HK-2 (cell line): ENCODE results near the gene ACO1.
A peak's percentile ranks its signal among the peaks of the same experiment; 100 is the strongest.

Source experiments
- DNase-seq: peaks from one replicate; pipeline ENCODE4 v3.0.0-alpha.2; 2018; ENCODE audit not compliant: unreplicated experiment

ACO1 gene

DNA sequence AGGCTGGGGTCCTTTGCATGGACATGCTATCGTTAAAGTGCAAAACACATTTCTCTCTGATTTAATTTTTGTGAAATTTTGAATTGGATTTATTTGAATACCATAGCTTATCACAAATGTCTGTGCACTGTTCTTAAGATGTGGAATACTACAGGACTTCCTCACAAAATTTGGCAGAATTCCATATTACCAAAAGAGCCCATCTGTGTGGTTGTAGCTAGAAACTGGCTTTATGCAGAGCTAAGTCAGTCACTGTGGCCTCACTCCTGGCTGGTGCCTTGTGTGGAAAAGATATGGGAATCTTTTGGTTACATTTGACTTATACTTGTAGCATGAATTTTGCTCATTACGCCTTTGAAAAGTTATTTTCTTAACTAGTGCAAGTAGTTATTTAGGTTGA is 35.5 kb downstream of the ACO1 start:
- no peak for DNase-seq

DNA sequence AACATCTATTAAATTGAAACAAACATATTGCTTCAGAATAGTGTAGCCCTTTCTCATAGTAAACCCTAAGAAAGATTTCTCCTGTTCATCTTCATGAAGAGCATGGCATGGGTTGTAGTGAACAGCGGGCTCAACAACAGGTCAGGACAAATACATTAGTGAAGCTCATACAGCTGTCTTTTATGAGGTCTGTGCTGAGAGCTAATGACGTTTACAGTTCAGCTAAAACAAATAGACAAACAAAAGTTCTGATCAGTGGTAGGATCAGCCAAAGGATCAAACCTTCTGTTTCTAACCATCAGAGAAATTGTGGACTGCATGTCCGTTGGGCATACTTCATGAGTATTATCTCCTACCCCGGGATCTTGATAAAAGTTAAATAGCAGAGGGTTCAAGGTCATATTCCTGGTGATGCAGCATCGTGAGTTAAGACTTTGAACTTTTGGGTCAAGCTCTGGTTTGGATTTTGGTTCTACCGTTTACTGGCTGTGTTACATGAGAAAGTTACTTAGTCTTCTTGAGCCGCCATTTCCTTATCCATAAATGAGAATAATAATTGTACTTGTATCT is 37.9 kb downstream of the ACO1 start:
- no peak for DNase-seq

DNA sequence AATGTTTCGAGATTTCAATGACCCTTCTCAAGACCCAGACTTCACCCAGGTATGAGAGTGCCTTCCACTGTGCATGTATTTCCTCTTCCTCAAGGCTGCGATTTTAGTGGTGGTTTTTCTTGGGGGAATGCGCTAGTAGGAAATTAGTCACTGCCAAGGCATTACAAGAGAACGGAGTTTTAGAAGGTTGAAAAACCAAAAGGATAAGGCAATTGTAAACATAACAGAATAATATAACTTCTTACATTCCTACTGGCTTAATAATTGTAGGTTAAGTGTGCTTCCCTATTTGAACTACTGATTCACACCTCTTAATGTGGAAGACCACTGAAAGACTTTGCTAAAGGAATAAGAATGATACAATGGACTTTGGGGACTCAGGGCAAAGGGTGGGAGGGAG is 38.9 kb downstream of the ACO1 start:
- peak; percentile 20 for DNase-seq

DNA sequence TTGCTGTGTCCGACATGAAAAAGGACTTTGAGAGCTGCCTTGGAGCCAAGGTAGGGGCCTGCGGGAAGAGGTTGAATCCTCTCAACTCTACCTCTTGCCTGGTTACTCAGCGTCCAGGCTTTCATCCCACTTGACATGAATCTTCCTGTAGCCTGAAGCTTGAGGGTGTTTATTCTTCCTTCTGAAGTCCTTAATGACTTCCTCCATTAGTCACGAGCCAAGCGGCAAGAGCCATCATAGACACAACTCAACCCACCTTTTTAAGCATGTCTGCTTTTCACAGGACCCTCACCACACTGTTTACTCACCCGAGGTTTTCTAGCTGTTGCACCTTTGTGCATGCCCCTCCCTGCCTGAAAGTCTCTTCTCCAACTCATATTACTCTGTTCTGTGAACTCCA is 40.2 kb downstream of the ACO1 start:
- DNase-seq, result peak; percentile 47

DNA sequence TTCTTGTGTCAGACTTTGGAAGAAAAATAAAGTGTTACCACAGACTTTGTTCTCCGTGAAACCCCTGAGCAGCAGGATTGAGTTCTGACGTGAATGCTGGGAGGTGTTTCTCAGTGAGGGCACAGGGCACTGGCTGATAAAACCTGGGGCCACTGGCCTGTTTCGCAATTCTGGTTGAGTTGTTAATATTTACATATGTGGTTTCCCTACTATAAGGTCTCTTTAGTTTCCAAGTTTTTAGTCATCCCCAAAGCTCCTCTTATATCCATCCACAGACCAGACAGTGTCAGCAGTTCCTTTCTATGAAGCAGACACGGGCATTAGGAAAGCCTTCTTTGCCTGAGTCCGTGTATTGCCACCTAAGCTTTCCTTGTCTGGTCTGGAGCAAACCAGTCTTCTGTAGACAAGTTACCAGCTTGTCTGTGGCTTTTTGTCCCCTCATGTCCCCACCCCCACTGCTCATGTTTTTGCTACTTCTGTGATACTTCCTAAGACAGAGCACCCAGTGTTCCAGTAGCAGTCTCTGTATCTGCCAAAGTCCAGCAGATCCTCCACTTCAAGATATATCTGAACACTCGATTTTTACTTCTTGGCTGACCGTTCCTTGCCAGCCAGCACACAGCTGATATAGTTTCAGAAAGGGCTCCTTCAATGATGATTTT is 42.0 kb downstream of the ACO1 start:
- DNase-seq, result peak; percentile 63

DNA sequence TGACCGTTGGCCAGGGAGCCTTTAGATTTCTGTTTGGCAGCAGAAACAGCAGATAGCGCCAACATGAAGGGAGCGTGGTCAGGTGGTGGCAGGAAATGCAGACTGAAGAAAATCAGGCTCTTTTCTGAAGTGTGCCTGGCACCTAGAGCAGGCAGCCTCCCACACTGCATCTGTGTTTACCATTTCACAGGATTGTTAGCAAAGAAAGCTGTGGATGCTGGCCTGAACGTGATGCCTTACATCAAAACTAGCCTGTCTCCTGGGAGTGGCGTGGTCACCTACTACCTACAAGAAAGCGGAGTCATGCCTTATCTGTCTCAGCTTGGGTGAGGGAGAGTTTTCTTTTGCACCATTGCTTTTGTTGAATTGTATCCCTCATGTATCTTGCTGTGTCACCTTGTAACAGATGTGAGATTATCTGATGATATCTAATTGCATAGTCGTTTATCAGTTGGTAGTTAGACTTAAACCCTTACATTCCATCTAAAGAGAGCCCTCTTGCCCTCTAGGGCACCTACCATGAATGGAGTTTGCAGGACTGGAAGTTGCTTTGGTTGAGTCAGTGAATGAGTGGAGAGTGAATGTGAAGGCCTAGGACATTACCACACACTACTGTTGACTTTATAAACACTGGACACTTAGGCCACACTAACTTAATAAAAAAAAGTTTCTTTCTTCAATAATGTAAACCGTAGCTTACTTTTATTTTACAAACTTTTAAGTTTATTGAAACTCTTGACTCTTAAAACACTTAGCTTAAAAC is 42.8 kb downstream of the ACO1 start:
- DNase-seq, result peak; percentile 7

DNA sequence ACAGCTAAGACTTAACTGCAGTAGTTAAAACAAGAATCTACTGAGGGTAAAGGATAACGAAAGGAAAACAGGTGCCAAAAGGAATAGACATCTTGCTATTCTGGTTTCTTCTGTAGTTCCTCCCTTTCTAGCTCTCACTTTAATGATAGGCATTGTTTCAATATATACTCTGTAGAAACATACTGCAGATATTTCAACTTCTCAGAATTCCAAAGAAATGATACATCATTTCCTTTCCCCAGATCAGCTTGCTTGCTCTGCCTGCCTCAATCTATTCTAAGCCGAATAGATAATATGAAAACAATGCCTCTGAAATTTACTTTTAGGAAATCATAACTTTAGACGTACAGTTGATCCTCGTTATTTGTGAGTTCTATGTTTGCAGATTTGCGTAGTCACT is 46.3 kb downstream of the ACO1 start:
- no peak for DNase-seq

DNA sequence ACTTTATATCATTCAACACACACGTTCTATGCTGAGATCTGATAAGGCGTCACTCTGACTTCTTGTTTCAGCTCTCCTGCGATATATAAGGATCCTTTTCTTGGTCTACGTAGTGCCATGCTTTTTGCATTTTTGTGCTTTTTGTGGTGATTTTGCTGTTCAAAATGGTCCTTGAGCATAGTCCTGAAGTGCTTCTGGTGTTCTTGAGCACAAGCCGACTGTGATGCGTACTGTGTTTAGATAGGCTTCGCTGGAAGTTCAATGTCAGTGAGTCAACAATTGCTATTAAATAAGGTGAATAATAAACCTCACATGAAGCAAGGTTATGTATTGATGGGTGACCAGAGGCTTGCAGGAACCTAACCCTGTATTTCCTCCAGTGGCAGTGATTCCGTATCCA is 46.8 kb downstream of the ACO1 start:
- DNase-seq, result no peak

DNA sequence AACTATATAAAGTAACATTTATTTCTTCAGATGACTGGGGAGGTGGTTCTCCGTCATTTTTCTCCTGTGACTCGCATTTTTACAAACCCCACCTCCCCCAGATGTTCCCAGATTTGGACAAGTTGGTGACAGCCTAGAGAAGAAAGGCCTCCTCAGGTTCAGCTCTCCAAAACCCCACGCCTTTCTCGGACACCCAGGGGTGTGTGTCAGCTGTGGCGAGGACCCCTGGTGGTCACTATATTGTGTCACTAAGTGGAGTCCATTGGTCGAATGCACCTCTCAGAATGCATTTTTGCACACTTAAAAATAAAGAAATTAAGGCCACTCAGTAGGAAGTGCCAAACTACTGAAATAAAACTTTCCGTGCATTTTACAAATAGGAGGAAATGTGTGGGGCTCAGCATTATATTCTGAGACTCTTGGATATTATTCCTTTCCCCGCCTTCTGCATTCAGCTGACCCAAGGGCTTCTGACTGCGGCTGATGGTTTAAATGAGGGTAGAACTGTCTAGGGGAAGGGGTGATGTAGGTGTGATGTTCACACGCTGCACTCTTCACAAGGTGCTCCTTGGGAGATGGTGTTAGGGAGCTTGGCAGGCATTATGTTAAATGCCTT is 47.6 kb downstream of the ACO1 start:
- peak; percentile 13 for DNase-seq

DNA sequence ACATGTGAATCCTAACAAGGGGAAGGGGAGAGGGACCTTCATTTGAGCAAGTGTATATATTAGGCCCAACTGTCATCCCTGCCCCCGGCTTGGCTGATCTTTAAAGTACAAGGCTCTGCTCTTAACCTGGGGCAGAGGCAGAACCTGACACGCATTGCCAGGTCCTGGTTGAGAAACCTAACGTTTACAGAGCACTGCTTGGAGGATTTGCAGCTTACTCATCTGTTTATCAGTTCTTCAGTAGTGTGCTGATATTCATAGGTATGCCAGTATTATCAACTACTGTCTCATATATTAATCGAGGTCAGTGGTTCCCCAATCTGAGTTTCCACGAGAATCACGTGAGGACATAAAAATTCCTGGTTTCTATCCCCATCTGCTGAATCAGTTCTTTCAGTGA is 50.4 kb downstream of the ACO1 start:
- no peak for DNase-seq

DNA sequence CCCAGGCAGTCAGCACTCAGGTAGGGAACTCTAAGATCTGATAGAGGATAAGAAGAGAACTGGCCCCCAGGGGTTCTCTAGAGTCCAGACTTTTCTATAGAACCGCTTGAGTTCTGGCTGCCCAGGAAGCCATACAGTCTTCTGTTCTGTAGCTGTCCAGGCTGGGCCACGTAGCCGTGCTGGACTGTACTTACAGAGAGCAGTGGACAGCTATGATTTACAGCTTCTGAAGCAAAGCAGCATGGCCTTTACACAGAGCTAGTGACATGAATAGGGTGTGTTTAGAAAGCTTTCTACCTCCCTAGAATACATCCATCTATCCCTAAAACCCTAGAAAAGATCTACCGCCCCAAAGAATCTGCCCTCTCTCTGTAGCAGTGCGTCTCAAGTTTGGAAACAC is 57.2 kb downstream of the ACO1 start:
- DNase-seq, result no peak

DNA sequence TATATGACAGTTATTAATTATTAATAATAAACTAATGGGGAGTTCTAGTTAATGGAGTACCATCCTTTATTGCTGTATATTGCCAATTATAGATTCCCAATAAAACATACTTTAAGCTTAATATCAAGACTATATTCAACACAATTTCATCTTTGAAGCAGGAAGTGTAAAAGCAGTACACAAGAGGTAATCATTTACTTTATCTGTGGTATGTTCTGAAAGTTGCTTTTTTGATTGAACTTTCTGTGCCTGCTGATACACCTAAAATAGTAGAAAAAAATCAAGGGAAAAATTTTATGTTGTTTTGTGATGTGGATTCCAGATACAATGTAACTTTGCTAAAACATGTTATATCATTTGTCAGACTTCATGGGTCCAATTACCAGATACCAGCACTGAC is 58.0 kb downstream of the ACO1 start:
- DNase-seq, result no peak

DNA sequence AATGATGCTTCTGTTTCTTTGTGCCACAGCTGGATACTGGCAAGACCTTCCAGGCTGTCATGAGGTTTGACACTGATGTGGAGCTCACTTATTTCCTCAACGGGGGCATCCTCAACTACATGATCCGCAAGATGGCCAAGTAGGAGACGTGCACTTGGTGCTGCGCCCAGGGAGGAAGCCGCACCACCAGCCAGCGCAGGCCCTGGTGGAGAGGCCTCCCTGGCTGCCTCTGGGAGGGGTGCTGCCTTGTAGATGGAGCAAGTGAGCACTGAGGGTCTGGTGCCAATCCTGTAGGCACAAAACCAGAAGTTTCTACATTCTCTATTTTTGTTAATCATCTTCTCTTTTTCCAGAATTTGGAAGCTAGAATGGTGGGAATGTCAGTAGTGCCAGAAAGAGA is 65.5 kb downstream of the ACO1 start:
- no peak for DNase-seq

DNA sequence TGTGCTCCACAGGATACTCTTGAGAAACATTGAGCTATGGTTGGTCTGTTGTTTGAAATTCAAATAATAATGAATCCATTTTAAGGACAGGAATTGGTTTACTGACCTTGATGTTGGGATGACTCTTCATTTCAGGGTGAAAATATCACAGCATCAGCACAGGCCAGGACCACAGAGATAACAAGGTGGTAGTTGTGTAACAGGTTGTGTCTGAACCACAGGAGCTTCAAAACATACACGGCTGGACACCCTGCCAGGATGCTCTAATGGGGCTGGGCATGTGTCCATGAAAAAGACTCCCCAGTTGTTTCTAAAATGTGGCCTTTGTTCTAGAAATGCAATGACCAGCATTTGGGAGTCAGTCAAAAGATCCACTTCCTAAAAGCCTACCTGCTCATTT is 69.8 kb downstream of the ACO1 start:
- no peak for DNase-seq

DNA sequence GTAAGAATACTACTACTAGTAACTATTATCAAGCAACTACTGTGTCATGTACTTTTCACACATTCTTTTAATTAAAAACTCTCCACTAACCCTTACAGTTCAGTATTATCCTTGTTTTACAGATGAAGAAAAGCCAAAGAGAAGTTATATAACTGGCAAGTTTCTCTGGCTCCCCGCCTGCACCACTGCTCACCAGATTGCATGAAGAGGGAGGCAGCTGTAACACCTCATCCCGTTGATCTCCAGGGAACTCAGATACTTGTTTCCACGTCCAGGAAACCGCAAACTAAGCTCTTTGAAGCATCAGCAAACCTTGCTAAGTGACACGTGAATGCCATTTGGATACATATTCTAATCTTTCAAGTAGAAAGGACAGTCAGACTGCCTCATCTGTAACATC is 71.3 kb downstream of the ACO1 start:
- no peak for DNase-seq

DNA sequence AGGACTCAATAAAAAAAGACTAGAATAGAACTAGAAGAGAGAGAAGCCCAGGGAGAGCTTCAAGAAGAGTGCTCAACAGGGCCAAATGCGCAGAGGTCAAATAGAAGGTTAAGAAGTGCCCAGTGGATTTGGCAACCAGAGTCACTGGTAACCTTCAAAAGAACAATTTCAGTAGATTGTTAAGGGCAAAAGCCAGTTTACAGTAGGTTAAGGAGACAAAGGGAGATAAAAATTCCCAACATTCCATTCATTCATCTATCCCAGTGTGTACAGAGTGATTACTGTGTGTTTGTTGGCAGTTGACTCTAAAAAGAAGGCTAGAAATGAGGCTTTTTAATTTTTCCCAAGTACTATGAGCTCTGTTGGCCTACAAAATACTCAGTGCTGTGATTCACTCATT is 72.1 kb downstream of the ACO1 start:
- DNase-seq, result no peak

DNA sequence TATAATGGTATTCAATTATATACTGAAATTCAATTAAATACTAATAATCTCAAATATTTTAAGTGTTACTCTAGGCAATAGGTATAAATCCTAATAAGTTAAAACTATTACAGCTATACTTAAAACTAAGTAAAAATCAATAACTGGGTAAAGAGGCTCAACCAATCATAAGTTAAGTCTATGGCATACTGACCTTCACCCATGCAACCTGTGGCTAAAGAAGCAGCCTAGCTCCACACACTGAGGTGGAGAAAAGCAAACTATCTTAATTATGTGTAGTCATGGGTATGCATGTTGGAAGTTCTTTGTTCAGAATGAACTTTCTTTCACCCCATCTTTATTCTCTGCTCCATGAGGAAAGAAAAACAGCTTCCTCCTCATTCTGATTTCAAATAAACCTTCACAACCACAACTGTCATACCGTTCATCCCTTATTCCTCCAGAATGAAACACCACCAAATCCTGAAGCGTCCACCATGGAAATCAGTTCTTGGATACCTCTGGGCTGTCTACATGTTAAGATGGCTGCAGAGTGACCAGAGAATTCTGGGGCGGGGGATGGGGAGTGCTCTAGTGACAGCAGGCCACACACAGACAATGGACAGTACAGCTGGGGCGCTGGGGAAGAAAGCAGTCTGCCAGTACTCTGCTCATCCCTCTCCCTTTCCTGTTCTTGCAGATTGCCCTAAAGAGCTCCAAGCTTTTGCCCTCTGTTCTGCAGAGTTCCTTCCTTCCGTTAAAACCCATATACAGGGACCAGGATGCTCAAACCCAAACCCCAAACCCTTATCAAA is 79.3 kb downstream of the ACO1 start:
- DNase-seq, result no peak

DNA sequence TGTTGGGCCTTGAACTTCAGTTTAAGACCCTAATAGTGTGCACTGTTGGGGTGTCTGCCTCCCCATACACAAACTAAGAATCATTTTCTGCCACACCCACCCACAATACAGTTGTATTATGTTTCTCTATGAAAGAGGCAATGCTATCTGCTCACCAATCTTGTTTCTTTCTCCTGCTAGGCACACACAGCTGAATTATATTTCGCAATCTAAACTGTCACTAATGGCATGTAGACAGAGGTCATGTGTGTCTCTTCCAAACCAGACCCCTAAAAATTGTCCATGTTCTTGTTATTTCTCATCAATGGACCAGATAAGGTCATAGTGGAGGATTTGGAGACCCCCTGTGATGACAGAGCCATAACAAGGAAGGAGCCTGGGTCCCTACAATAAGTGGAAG is 84.3 kb downstream of the ACO1 start:
- no peak for DNase-seq

DNA sequence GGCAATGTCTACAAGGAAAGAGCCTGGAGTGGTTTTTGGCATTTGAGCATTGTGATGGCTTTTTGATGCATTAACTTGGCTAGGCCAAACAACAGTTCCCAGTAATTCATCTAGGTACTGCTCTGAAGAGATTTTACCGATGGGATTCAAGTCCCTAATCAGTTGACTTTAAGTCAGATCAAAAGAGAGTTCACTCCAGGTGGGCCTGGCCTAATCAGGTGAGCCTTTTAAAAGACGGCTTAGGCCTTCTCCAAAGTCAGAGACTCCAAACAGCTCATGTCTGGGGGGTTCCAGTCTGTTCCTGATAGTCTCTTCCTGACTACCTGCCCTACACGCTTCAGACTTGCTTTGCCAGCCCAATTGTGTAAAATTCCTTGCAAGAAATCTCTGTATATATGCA is 87.9 kb downstream of the ACO1 start:
- DNase-seq, result no peak

DNA sequence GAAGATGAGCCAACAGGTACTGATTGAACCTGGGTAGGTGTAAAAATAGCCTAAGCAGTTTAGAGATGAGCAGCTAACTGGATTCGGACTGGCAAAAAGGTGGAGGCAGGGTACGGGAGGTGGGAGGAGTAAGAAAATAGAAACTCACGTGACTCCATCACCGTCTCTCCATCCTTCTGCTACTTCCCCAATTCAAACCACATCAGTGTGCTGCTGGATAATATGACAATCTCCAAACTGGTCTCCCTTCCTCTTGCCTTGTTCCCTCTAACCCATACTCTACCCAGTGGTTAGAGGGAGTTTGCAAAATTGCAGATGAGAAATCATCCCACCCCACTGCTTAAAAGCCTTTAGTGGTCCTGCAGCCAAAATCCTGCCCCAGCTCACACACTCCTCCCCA is 98.9 kb downstream of the ACO1 start:
- no peak for DNase-seq

DNA sequence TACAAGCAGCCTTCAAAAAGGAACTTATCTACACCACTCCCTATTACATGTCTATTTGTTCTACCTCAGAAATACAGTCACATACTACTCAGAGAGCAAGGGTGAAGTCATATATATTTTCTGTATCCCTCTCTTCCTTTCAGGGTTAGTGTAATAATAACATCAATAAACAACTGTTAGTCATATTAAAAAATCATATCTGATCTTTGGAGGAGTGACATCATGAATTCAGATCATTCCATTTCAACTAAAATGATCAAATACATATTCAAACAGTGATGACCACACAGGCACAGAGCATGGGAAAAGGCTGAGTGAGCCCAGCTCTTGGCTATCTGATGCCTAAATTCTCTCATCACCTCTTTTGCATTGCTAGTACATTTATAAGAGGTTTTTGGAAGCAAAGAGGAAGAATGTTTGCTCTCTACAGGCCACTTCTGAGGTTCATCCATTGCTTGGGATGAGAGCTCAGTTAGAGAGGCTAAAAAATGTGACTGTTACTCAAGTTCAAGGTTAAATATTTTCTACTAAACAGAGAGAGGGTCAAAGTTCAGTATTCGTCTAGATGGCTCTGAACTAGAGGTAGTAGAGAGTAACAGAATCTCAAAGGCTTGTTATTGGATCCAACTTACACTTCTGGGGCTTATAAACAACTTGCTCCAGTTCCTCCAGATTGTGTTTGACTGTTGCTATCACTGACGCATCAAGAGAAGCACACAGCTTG is 102.6 kb downstream of the ACO1 start:
- DNase-seq, result no peak

DNA sequence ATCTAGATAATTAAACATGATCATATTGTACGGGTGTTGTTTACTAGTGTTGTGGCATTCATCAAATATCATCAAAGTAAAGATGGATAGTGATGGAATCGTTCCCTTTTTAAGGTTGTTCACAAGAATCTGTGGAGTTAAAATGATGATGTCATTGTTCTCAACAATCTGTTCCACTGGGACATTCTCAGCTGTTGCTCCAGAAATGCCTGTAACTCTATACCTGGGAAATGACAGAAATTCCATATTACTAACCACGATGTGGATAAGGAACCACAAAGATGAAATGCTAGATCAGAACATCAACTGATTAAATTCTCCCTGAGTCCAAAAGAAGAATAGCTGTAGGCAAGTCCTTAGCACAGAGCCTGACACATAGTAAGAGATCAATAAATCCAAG is 103.5 kb downstream of the ACO1 start:
- no peak for DNase-seq
